Measurements from ENCODE around the gene XKR8.

DNA sequence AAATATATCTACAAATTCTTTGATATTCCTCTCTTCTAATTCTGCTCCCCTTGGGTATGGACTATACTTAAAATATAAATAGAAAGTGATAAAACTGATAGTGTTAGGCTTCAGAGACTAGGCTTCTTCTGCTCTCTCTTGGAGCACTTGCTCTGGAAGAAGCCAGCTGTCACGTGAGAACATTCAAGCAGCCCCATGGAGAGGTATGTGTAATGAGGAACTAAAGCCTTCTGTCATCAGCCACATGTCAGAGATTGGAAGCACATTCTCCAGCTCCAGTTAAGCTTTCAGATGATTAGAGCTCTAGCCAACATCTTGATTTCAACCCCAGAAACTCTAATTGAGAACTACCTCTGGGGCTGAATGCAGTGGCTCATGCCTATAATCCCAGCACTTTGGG is 34.3 kb downstream of the XKR8 start:
- TF ChIP-seq, protein P1, sequence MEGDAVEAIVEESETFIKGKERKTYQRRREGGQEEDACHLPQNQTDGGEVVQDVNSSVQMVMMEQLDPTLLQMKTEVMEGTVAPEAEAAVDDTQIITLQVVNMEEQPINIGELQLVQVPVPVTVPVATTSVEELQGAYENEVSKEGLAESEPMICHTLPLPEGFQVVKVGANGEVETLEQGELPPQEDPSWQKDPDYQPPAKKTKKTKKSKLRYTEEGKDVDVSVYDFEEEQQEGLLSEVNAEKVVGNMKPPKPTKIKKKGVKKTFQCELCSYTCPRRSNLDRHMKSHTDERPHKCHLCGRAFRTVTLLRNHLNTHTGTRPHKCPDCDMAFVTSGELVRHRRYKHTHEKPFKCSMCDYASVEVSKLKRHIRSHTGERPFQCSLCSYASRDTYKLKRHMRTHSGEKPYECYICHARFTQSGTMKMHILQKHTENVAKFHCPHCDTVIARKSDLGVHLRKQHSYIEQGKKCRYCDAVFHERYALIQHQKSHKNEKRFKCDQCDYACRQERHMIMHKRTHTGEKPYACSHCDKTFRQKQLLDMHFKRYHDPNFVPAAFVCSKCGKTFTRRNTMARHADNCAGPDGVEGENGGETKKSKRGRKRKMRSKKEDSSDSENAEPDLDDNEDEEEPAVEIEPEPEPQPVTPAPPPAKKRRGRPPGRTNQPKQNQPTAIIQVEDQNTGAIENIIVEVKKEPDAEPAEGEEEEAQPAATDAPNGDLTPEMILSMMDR (IDR thresholded peaks at IDR 0.05 in 8 of 11, conservative IDR thresholded peaks at IDR 0.05 in 3 of 11): no peak
- TF ChIP-seq POLR2A (IDR thresholded peaks at IDR 0.05): no peak
